MCF 10A (cell line): ENCODE results near the gene TEX12. TPM values are rescaled to one million over a fixed set of nuclear protein-coding genes. Genes with fewer than 3 reads are reported as not detected.

Source experiments
- BruUV-seq: library from RNA; stranded (reverse); fragments of 400-500 nt; replicated peaks from 2 replicates; lab custom pipeline; 2021; lab: Mats Ljungman, UMichigan
- CTCF ChIA-PET: fragments of 300-600 bp; sonication (Branson Sonifier 250); formaldehyde crosslinking; extraction: SDS; loops from one replicate; lab custom pipeline; 2021; ENCODE audit warnings: antibody characterized with exemption, inconsistent platforms; lab: Yijun Ruan, JAX
- POLR2A ChIA-PET: fragments of 300-600, 350-650 bp; sonication (Branson Sonifier 250); formaldehyde crosslinking; extraction: SDS; loops from one replicate; lab custom pipeline; 2020; ENCODE audit warnings: antibody characterized with exemption, inconsistent platforms; lab: Yijun Ruan, JAX
- DNase-seq: peaks from one replicate; pipeline ENCODE4 v3.0.0-alpha.2; 2018; ENCODE audit not compliant: unreplicated experiment
- H3K27ac Mint-ChIP-seq: one replicate; pipeline ENCODE4 v1.8.0; 2022; ENCODE audit warnings: mild to moderate bottlenecking, low read depth, mixed read lengths; ENCODE audit not compliant: unreplicated experiment
- H3K27me3 Mint-ChIP-seq: one replicate; pipeline ENCODE4 v1.8.0; 2022; ENCODE audit warnings: mixed read lengths; ENCODE audit not compliant: insufficient read depth, unreplicated experiment
- H3K36me3 Mint-ChIP-seq: one replicate; pipeline ENCODE4 v1.8.0; 2022; ENCODE audit warnings: mild to moderate bottlenecking, moderate library complexity, mixed read lengths; ENCODE audit not compliant: insufficient read depth, unreplicated experiment
- H3K4me1 Mint-ChIP-seq: one replicate; pipeline ENCODE4 v1.8.0; 2022; ENCODE audit warnings: mixed read lengths; ENCODE audit not compliant: insufficient read depth, unreplicated experiment
- H3K4me3 Mint-ChIP-seq: one replicate; pipeline ENCODE4 v1.8.0; 2022; ENCODE audit warnings: mild to moderate bottlenecking, moderate library complexity, mixed read lengths; ENCODE audit not compliant: unreplicated experiment
- H3K9me3 Mint-ChIP-seq: one replicate; pipeline ENCODE4 v1.8.0; 2022; ENCODE audit warnings: mixed read lengths; ENCODE audit not compliant: unreplicated experiment
- intact Hi-C: fragments of 100-400 bp; cut with micrococcal nuclease; formaldehyde crosslinking; loops from 2 replicates; pipeline ENCODE4 v1.14.1; 2022
- total RNA-seq: library from RNA; stranded (reverse); gene quantifications from 2 replicates; pipeline ENCODE4 v1.2.3, GENCODE V29; 2022
- TF ChIP-seq, protein P1 (sequence below): fragments of 200-600 bp; IDR thresholded peaks from one replicate; pipeline ENCODE4 v1.8.0; 2022; ENCODE audit warnings: antibody characterized with exemption, mild to moderate bottlenecking; ENCODE audit not compliant: unreplicated experiment

Gene TEX12
- total RNA-seq, 1 experiment from 2014 or later: not detected

GRCh38 chr11:112172362-112172994 is 5.3 kb downstream of the TEX12 start:
- POLR2A ChIA-PET: interaction anchor here (0.7 to 3.0 kb wide), 6 partner anchors 9 to 59 kb away, joined by 3 to 14 read pairs (median 4); partner anchors contain the start of gene IL18

DNA sequence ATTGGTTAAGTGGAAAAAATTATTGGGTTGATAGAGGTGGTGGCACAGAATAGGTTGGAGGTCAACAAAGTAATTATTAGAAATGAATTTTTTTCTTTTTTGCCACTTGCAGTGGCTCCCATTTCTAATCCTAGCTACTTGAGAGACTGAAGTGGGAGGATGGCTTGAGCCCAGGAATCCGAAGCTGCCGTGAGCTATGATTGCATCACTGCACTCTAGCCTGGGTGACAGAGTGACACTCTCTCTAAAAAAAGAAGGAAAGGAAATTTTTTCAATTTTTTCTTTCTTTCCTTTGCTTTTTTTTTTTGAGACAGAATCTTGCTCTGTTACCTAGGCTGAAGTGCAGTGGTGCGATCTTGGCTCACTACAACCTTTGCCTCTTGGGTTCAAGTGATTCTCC is 6.0 kb downstream of the TEX12 start:
- intact Hi-C loops: no loop called here
- Mint-ChIP-seq H3K4me1 (peaks cover 15% of the 10 kb centered on the region), H3K4me3 (no peak overlapping the region), H3K27ac (no peak overlapping the region), H3K9me3 (no peaks in the 10 kb centered on the region), H3K36me3 (no peaks in the 10 kb centered on the region), H3K27me3 (no peaks in the 10 kb centered on the region)
- POLR2A ChIA-PET: interaction anchor here (0.7 to 3.0 kb wide), 5 partner anchors 10 to 59 kb away, joined by 3 to 14 read pairs (median 5); no protein-coding TSS in a partner anchor
- no TSS peak for BruUV-seq
- peak; percentile 31 for DNase-seq
- CTCF ChIA-PET: interaction anchor here (1.1 kb wide), 1 partner anchor 9 kb away, joined by 3 read pairs; no protein-coding TSS in a partner anchor
- TF ChIP-seq, protein P1, sequence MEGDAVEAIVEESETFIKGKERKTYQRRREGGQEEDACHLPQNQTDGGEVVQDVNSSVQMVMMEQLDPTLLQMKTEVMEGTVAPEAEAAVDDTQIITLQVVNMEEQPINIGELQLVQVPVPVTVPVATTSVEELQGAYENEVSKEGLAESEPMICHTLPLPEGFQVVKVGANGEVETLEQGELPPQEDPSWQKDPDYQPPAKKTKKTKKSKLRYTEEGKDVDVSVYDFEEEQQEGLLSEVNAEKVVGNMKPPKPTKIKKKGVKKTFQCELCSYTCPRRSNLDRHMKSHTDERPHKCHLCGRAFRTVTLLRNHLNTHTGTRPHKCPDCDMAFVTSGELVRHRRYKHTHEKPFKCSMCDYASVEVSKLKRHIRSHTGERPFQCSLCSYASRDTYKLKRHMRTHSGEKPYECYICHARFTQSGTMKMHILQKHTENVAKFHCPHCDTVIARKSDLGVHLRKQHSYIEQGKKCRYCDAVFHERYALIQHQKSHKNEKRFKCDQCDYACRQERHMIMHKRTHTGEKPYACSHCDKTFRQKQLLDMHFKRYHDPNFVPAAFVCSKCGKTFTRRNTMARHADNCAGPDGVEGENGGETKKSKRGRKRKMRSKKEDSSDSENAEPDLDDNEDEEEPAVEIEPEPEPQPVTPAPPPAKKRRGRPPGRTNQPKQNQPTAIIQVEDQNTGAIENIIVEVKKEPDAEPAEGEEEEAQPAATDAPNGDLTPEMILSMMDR: no peak

More at GRCh38 chr11:112172362-112172994, 5.3 kb downstream of the TEX12 start:
- H3K36me3 Mint-ChIP-seq: no peaks in the 10 kb centered on the region
- no TSS peak for BruUV-seq
- no peaks in the 10 kb centered on the region for H3K9me3 Mint-ChIP-seq
- no peaks in the 10 kb centered on the region for H3K27me3 Mint-ChIP-seq
- TF ChIP-seq, protein P1: no peak
- no peak overlapping the region for H3K27ac Mint-ChIP-seq
- H3K4me3 Mint-ChIP-seq: no peak overlapping the region
- no peak for DNase-seq
- intact Hi-C loops: no loop called here
- CTCF ChIA-PET: interaction anchor here (0.6 to 1.5 kb wide), 5 partner anchors 8 to 58 kb away, joined by 3 to 6 read pairs (median 3); no protein-coding TSS in a partner anchor
- peaks cover 15% of the 10 kb centered on the region for H3K4me1 Mint-ChIP-seq

- CTCF ChIA-PET: interaction anchor here (0.6 to 1.5 kb wide), 14 partner anchors 9 to 838 kb away, joined by 3 to 7 read pairs (median 4); no protein-coding TSS in a partner anchor
- BruUV-seq: no TSS peak
- POLR2A ChIA-PET: interaction anchor here (0.9 to 3.0 kb wide), 12 partner anchors 8 to 89 kb away, joined by 4 to 22 read pairs (median 6); partner anchors contain the start of genes IL18, SDHD, TEX12 and TIMM8B
- Mint-ChIP-seq H3K36me3 (no peaks in the 10 kb centered on the region), H3K4me3 (peak within 1 kb of the TSS; percentile 66), H3K9me3 (no peaks in the 10 kb centered on the region), H3K27me3 (no peaks in the 10 kb centered on the region), H3K4me1 (peaks cover 15% of the 10 kb centered on the region), H3K27ac (peak within 1 kb of the TSS; percentile 93)
- intact Hi-C loops: loop anchor here (1.0 kb wide), 3 partner anchors 62 to 105 kb away; partner anchors contain the start of genes SDHD and TIMM8B
- TF ChIP-seq, protein P1: peak; percentile 83
- DNase-seq: peak; percentile 83
Observed at GRCh38 chr11:112174789-112175598, 7.8 kb downstream of the TEX12 start, which contains the start of gene BCO2. TSS of gene BCO2 (plus strand) at chr11:112175512. CDS start at chr11:112175602, 90 bp downstream.
